VCaP (cell line): Measurements from ENCODE around the gene MPPED2.

Experiments used
- H3K27ac ChIP-seq: fragments of 450-650 bp; 2 replicates; pipeline ENCODE4 v1.5.1; 2017
- CTCF ChIP-seq: fragments of 450-650 bp; conservative IDR thresholded peaks from 2 replicates; pipeline ENCODE4 v1.5.1; 2017; ENCODE audit warnings: mild to moderate bottlenecking, moderate library complexity

MPPED2 gene

GRCh38 chr11:30485222-30485621, 100.9 kb downstream of the MPPED2 start:
- H3K27ac ChIP-seq, result no peak overlapping the region
- no peak for TF ChIP-seq CTCF

- TF ChIP-seq CTCF, result no peak
- H3K27ac ChIP-seq, result no peak overlapping the region
Measured at GRCh38 chr11:30483056-30483455, 103.1 kb downstream of the MPPED2 start.

GRCh38 chr11:30481796-30482195, 104.4 kb downstream of the MPPED2 start:
- TF ChIP-seq CTCF, result no peak
- no peak overlapping the region for H3K27ac ChIP-seq

- TF ChIP-seq CTCF, result no peak
- no peak overlapping the region for H3K27ac ChIP-seq
Measured at GRCh38 chr11:30481330-30481729, 104.8 kb downstream of the MPPED2 start.

GRCh38 chr11:30479899-30480298, 106.3 kb downstream of the MPPED2 start:
- no peak overlapping the region for H3K27ac ChIP-seq
- TF ChIP-seq CTCF, result no peak

GRCh38 chr11:30478923-30479322, 107.2 kb downstream of the MPPED2 start:
- no peak for TF ChIP-seq CTCF
- no peak overlapping the region for H3K27ac ChIP-seq

GRCh38 chr11:30477061-30477460, 109.1 kb downstream of the MPPED2 start:
- no peak overlapping the region for H3K27ac ChIP-seq
- no peak for TF ChIP-seq CTCF
